ENCODE data around the gene LRRC57.

- no peak for TF ChIP-seq EZH2phosphoT487 (IDR thresholded peaks at IDR 0.05; ENCODE audit: insufficient read depth, low read depth)
- no peak for TF ChIP-seq EZH2 (IDR thresholded peaks at IDR 0.05; ENCODE audit: insufficient read depth, poor library complexity, severe bottlenecking)
These were observed 46.1 kb downstream of the LRRC57 start for GRCh38 chr15:42502477-42502876.

Data from GM23248 (cell line).